A673 (cell line): ENCODE data around the gene GLT6D1. TPM values are rescaled to one million over a fixed set of nuclear protein-coding genes. Genes with fewer than 3 reads are reported as not detected.

ENCODE experiments used
- BruUV-seq: library from RNA; stranded (reverse); fragments of 400-500 nt; replicated peaks from 2 replicates; lab custom pipeline; 2021; lab: Mats Ljungman, UMichigan
- CTCF ChIA-PET: fragments of 300-600 bp; sonication (Branson Sonifier 250); formaldehyde crosslinking; loops from one replicate; lab custom pipeline; 2022; ENCODE audit warnings: antibody characterized with exemption; lab: Charles Lee
- POLR2A ChIA-PET: fragments of 300-600 bp; sonication (Branson Sonifier 250); formaldehyde crosslinking; loops from one replicate; lab custom pipeline; 2022; ENCODE audit warnings: antibody characterized with exemption; ENCODE audit not compliant: low non-redundant PET; lab: Charles Lee
- DNase-seq: peaks from one replicate; pipeline ENCODE4 v3.0.0-alpha.2; 2015; ENCODE audit warnings: low spot score
- H3K27ac ChIP-seq: fragments of 200-600 bp; sonication (generic); 2 replicates; pipeline ENCODE4 v1.5.1; 2016; ENCODE audit warnings: mixed run types, low read depth, mild to moderate bottlenecking, mixed read lengths, antibody characterized with exemption, low read length; ENCODE audit not compliant: poor library complexity, severe bottlenecking
- H3K27me3 ChIP-seq: fragments of 200-600 bp; sonication (generic); replicated peaks from 2 replicates; pipeline ENCODE4 v1.6.1; 2017; ENCODE audit warnings: mixed run types, low read depth, mild to moderate bottlenecking, mixed read lengths, antibody characterized with exemption, low read length; ENCODE audit not compliant: insufficient read depth, poor library complexity
- H3K36me3 ChIP-seq: fragments of 200-600 bp; sonication (generic); 2 replicates; pipeline ENCODE4 v1.6.1; 2016; ENCODE audit warnings: mixed run types, mild to moderate bottlenecking, mixed read lengths, antibody characterized with exemption, low read length; ENCODE audit not compliant: insufficient read depth, poor library complexity, severe bottlenecking
- H3K4me1 ChIP-seq: fragments of 200-600 bp; sonication (generic); 2 replicates; pipeline ENCODE4 v1.6.1; 2017; ENCODE audit warnings: mixed run types, mild to moderate bottlenecking, mixed read lengths, antibody characterized with exemption, low read length; ENCODE audit not compliant: insufficient read depth, poor library complexity, severe bottlenecking
- H3K4me3 ChIP-seq: fragments of 200-600 bp; sonication (generic); 2 replicates; pipeline ENCODE4 v1.5.1; 2016; ENCODE audit warnings: low read depth, mixed run types, mild to moderate bottlenecking, mixed read lengths, low read length; ENCODE audit not compliant: poor library complexity, severe bottlenecking
- H3K9me3 ChIP-seq: fragments of 200-600 bp; sonication (generic); 2 replicates; pipeline ENCODE4 v1.6.1; 2016; ENCODE audit warnings: mixed run types, low read depth, mild to moderate bottlenecking, mixed read lengths, antibody characterized with exemption, low read length; ENCODE audit not compliant: poor library complexity, severe bottlenecking
- CTCF ChIP-seq: fragments of 300-800, 200-600 bp; sonication (generic); conservative IDR thresholded peaks from 2 replicates; pipeline ENCODE4 v1.5.1; 2017; ENCODE audit warnings: low read depth, mild to moderate bottlenecking, antibody characterized with exemption, low read length, moderate library complexity, mixed read lengths
- EZH2 ChIP-seq: fragments of 200-600 bp; sonication (generic); IDR thresholded peaks from 2 replicates; pipeline ENCODE4 v1.6.1; 2017; ENCODE audit warnings: borderline replicate concordance, low read depth, mild to moderate bottlenecking, mixed read lengths, antibody characterized with exemption, low read length; ENCODE audit not compliant: poor library complexity, severe bottlenecking
- intact Hi-C: fragments of 100-400 bp; cut with micrococcal nuclease; formaldehyde crosslinking; loops from one replicate; pipeline ENCODE4 v1.10.0; 2022; ENCODE audit not compliant: unreplicated experiment
- total RNA-seq: library from RNA; stranded (reverse); gene quantifications from 2 replicates; pipeline ENCODE4 v1.2.3, GENCODE V29; 2021

GLT6D1 gene
- total RNA-seq, 1 experiment from 2014 or later: not detected

GRCh38 chr9:135583688-135584011 is 55.7 kb downstream of the GLT6D1 start:
- no peaks in the 10 kb centered on the region for H3K4me1 ChIP-seq
- no peak for TF ChIP-seq CTCF
- TF ChIP-seq EZH2: no peak
- H3K27me3 ChIP-seq: peaks cover 2% of the 10 kb centered on the region
- ChIA-PET POLR2A (no interaction called here), CTCF (no interaction called here)
- H3K27ac ChIP-seq: no peak overlapping the region
- intact Hi-C loops: no loop called here
- no peaks in the 10 kb centered on the region for H3K9me3 ChIP-seq
- H3K4me3 ChIP-seq: no peak overlapping the region
- no peaks in the 10 kb centered on the region for H3K36me3 ChIP-seq
- no peak for DNase-seq
- BruUV-seq: no TSS peak

GRCh38 chr9:135582966-135583687 is 56.2 kb downstream of the GLT6D1 start:
- Histone ChIP-seq H3K4me1 (no peaks in the 10 kb centered on the region), H3K9me3 (no peaks in the 10 kb centered on the region), H3K4me3 (no peak overlapping the region), H3K36me3 (no peaks in the 10 kb centered on the region), H3K27me3 (peaks cover 2% of the 10 kb centered on the region), H3K27ac (no peak overlapping the region)
- intact Hi-C loops: no loop called here
- no peak for DNase-seq
- TF ChIP-seq CTCF: no peak
- no peak for TF ChIP-seq EZH2
- CTCF ChIA-PET: no interaction called here
- POLR2A ChIA-PET: no interaction called here
- no TSS peak for BruUV-seq

- Histone ChIP-seq H3K9me3 (no peaks in the 10 kb centered on the region), H3K27ac (no peak overlapping the region), H3K4me1 (no peaks in the 10 kb centered on the region), H3K36me3 (no peaks in the 10 kb centered on the region), H3K27me3 (peaks cover 2% of the 10 kb centered on the region), H3K4me3 (no peak overlapping the region)
- DNase-seq: no peak
- BruUV-seq: no TSS peak
- CTCF ChIA-PET: no interaction called here
- POLR2A ChIA-PET: no interaction called here
- intact Hi-C loops: no loop called here
- TF ChIP-seq EZH2 (no peak), CTCF (no peak)
Observed at GRCh38 chr9:135582541-135582940, 56.8 kb downstream of the GLT6D1 start.
